IMR-90 (cell line): ENCODE measurements around the gene HLA-DQB1. TPM values are rescaled to one million over a fixed set of nuclear protein-coding genes. Genes with fewer than 3 reads are reported as not detected.

Experiments
- ATAC-seq: fragments of 200-7000 bp; cut with Tn5 transposase; 2 replicates; pipeline ENCODE4 v1.9.1; 2020; ENCODE audit warnings: low read depth, mild to moderate bottlenecking, moderate library complexity
- BruUV-seq: library from RNA; stranded (reverse); fragments of 400-500 nt; replicated peaks from 2 replicates; lab custom pipeline; 2021; lab: Mats Ljungman, UMichigan
- CTCF ChIA-PET: fragments of 300-600 bp; formaldehyde crosslinking; extraction: SDS; loops from one replicate; lab custom pipeline; 2021; ENCODE audit warnings: antibody characterized with exemption; lab: Yijun Ruan, JAX
- POLR2A ChIA-PET: fragments of 300-600 bp; sonication (Branson Sonifier 250); formaldehyde crosslinking; loops from one replicate; lab custom pipeline; 2022; ENCODE audit warnings: antibody characterized with exemption; ENCODE audit not compliant: unreplicated experiment; lab: Charles Lee
- DNase-seq: peaks from one replicate; pipeline ENCODE4 v3.0.0; 2013
- H2AFZ ChIP-seq: replicated peaks from 2 replicates; pipeline ENCODE3; 2013; ENCODE audit warnings: low read length, mild to moderate bottlenecking; ENCODE audit not compliant: poor library complexity
- H2AK5ac ChIP-seq: 2 replicates; pipeline ENCODE4 v1.6.1; 2013; ENCODE audit warnings: low read depth, low read length, inconsistent platforms
- H2AK9ac ChIP-seq: replicated peaks from 2 replicates; pipeline ENCODE3; 2013; ENCODE audit warnings: mild to moderate bottlenecking, low read depth, low read length, moderate library complexity; ENCODE audit not compliant: poor library complexity
- H2BK120ac ChIP-seq: 2 replicates; pipeline ENCODE4 v1.6.1; 2013; ENCODE audit warnings: low read depth, low read length, inconsistent platforms
- H2BK15ac ChIP-seq: 3 replicates; pipeline ENCODE4 v1.6.1; 2013; ENCODE audit warnings: low read depth, low read length, inconsistent platforms
- H2BK20ac ChIP-seq: 2 replicates; pipeline ENCODE4 v1.6.1; 2013; ENCODE audit warnings: low read depth, mild to moderate bottlenecking, inconsistent platforms, low read length, moderate library complexity
- H2BK5ac ChIP-seq: 2 replicates; pipeline ENCODE4 v1.6.1; 2013; ENCODE audit warnings: mild to moderate bottlenecking, low read depth, low read length, inconsistent platforms; ENCODE audit not compliant: poor library complexity, severe bottlenecking
- H3K14ac ChIP-seq: replicated peaks from 2 replicates; pipeline ENCODE4 v1.6.1; 2013; ENCODE audit warnings: low read depth, low read length, inconsistent platforms
- H3K18ac ChIP-seq: 2 replicates; pipeline ENCODE4 v1.6.1; 2013; ENCODE audit warnings: low read depth, low read length, control low read depth
- H3K23ac ChIP-seq: 2 replicates; pipeline ENCODE4 v1.6.1; 2013; ENCODE audit warnings: low read depth, low read length, inconsistent platforms
- H3K27ac ChIP-seq: 2 replicates; pipeline ENCODE4 v1.5.1; 2013; ENCODE audit warnings: mild to moderate bottlenecking, control low read depth, low read length; ENCODE audit not compliant: insufficient read depth
- H3K27me3 ChIP-seq: 2 replicates; pipeline ENCODE4 v1.6.1; 2013; ENCODE audit warnings: low read length; ENCODE audit not compliant: control insufficient read depth, insufficient read depth
- H3K36me3 ChIP-seq: 2 replicates; pipeline ENCODE4 v1.6.1; 2013; ENCODE audit warnings: low read length, mixed read lengths; ENCODE audit not compliant: control insufficient read depth, insufficient read depth
- H3K4ac ChIP-seq: 2 replicates; pipeline ENCODE4 v1.6.1; 2013; ENCODE audit warnings: low read depth, low read length, inconsistent platforms
- H3K4me1 ChIP-seq: 2 replicates; pipeline ENCODE4 v1.6.1; 2013; ENCODE audit warnings: low read length, mixed read lengths; ENCODE audit not compliant: control insufficient read depth, insufficient read depth
- H3K4me2 ChIP-seq: 2 replicates; pipeline ENCODE4 v1.6.1; 2013; ENCODE audit warnings: low read depth, mild to moderate bottlenecking, control low read depth, low read length, moderate library complexity
- H3K4me3 ChIP-seq: 2 replicates; pipeline ENCODE4 v1.5.1; 2013; ENCODE audit warnings: low read depth, mild to moderate bottlenecking, control low read depth, low read length, moderate library complexity; ENCODE audit not compliant: insufficient read depth
- H3K56ac ChIP-seq: 2 replicates; pipeline ENCODE4 v1.6.1; 2013; ENCODE audit warnings: low read length, inconsistent platforms; ENCODE audit not compliant: insufficient read depth; ENCODE audit errors: extremely low read depth
- H3K79me1 ChIP-seq, 2 experiments: 2 replicates each; pipeline ENCODE4 v1.6.1; 2013; ENCODE audit warnings: low read length in 2 of 2, inconsistent platforms in 1 of 2, low read depth in 1 of 2
- H3K9ac ChIP-seq: 2 replicates; pipeline ENCODE4 v1.6.1; 2013; ENCODE audit warnings: low read depth, low read length, control low read depth
- H3K9me1 ChIP-seq: 2 replicates; pipeline ENCODE4 v1.6.1; 2013; ENCODE audit warnings: low read length, inconsistent platforms; ENCODE audit not compliant: insufficient read depth
- H3K9me3 ChIP-seq: 2 replicates; pipeline ENCODE4 v1.6.1; 2013; ENCODE audit warnings: low read length; ENCODE audit not compliant: control insufficient read depth, insufficient read depth
- H4K20me1 ChIP-seq: 2 replicates; pipeline ENCODE4 v1.6.1; 2013; ENCODE audit warnings: low read length, inconsistent platforms; ENCODE audit not compliant: insufficient read depth
- H4K5ac ChIP-seq: 2 replicates; pipeline ENCODE4 v1.6.1; 2013; ENCODE audit warnings: mild to moderate bottlenecking, low read depth, low read length, control low read depth
- H4K8ac ChIP-seq, 2 experiments: 2 replicates each; pipeline ENCODE4 v1.6.1; 2013; ENCODE audit warnings: low read depth in 2 of 2, low read length in 2 of 2, control low read depth in 1 of 2, inconsistent platforms in 1 of 2
- H4K91ac ChIP-seq: 2 replicates; pipeline ENCODE4 v1.6.1; 2013; ENCODE audit warnings: low read depth, low read length, inconsistent platforms; ENCODE audit not compliant: insufficient read depth
- CHD1 ChIP-seq: IDR thresholded peaks from 2 replicates; pipeline ENCODE4 v1.6.1; 2012; ENCODE audit warnings: low read depth, low read length, improper control_type of control experiment
- MAZ ChIP-seq: IDR thresholded peaks from 2 replicates; pipeline ENCODE4 v1.6.1; 2012; ENCODE audit warnings: low read depth, mild to moderate bottlenecking, low read length, improper control_type of control experiment, moderate library complexity, borderline replicate concordance
- RAD21 ChIP-seq: IDR thresholded peaks from 2 replicates; pipeline ENCODE4 v1.6.1; 2012; ENCODE audit warnings: low read length, improper control_type of control experiment
- RFX5 ChIP-seq: IDR thresholded peaks from 2 replicates; pipeline ENCODE4 v1.8.0; 2012; ENCODE audit warnings: low read depth, mild to moderate bottlenecking, low read length, moderate library complexity
- dilution Hi-C: fragments of 300-500 bp; cut with HindIII; formaldehyde crosslinking; loops from one replicate; pipeline ENCODE4 v1.14.3; 2018; ENCODE audit warnings: low sequenced_read_pairs; ENCODE audit not compliant: unreplicated experiment
- in situ Hi-C: fragments of 300-500 bp; cut with MboI; formaldehyde crosslinking; loops from 3 replicates; pipeline ENCODE4 v1.14.3; 2019; ENCODE audit warnings: low sequenced_read_pairs, inconsistent platforms, mixed read lengths
- intact Hi-C: fragments of 100-400 bp; cut with micrococcal nuclease; formaldehyde crosslinking; loops from 2 replicates; pipeline ENCODE4 v1.10.0; 2022
- polyA plus RNA-seq, 3 experiments: library from polyadenylated mRNA; depleted of rRNA; stranded (reverse); fragments of >200 nt; gene quantifications; 2 replicates each; pipeline ENCODE4 v1.2.3, GENCODE V29; 2012; ENCODE audit warnings: low replicate concordance in 1 of 3
- total RNA-seq: library from RNA; depleted of rRNA; stranded (reverse); fragments of >200 nt; gene quantifications from 2 replicates; pipeline ENCODE4 v1.2.3, GENCODE V29; 2012
- TF ChIP-seq, protein P1 (sequence below): fragments of 150-350 bp; IDR thresholded peaks from 2 replicates; pipeline ENCODE4 v1.6.1; 2017; ENCODE audit warnings: mild to moderate bottlenecking, antibody characterized with exemption, low read length, low read depth

The HLA-DQB1 gene
- total and polyA plus RNA-seq, 2 of the 4 experiments (the other 2 are of a cell fraction) = not detected

DNA sequence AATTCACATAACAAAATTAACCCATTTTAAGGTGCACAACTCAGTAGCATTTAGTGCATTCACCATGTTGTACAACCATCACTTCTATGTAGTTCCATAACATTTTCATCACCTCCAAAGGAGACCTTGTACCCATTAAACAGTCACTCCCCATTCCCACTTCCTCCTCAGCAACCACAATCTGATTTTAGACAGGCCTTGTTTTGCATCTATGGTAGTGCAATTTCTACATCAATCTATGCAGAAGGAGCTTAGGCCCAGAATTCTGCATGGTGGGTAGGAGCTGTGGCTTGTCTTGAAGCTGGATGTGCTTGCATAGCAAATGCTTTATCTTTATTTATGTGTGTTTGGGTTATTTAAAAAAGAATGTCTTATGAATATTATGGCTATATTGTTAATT lies 42.8 kb downstream of the HLA-DQB1 start:
- H3K4me3 ChIP-seq = no peak overlapping the region
- no peak overlapping the region for H3K23ac ChIP-seq
- dilution Hi-C loops (no loop called here), in situ Hi-C loops (no loop called here), intact Hi-C loops (no loop called here)
- H2AK9ac ChIP-seq = no peak overlapping the region
- H3K4me2 ChIP-seq = no peak overlapping the region
- H3K9ac ChIP-seq = no peak overlapping the region
- no peaks in the 10 kb centered on the region for H3K36me3 ChIP-seq
- H3K4ac ChIP-seq = no peak overlapping the region
- no peak overlapping the region for H3K18ac ChIP-seq
- no peaks in the 10 kb centered on the region for H3K27me3 ChIP-seq
- no peaks in the 10 kb centered on the region for H3K9me1 ChIP-seq
- no peaks in the 10 kb centered on the region for H4K20me1 ChIP-seq
- no peak overlapping the region for H3K27ac ChIP-seq
- ChIA-PET CTCF (no interaction called here), POLR2A (no interaction called here)
- no peak overlapping the region for H2BK5ac ChIP-seq
- no peaks in the 10 kb centered on the region for H3K9me3 ChIP-seq
- no peak overlapping the region for H2AK5ac ChIP-seq
- no peak overlapping the region for H4K5ac ChIP-seq
- no peak overlapping the region for H3K14ac ChIP-seq
- H4K91ac ChIP-seq = no peak overlapping the region
- no peak overlapping the region for H2AFZ ChIP-seq
- DNase-seq (no peak), ATAC-seq (no peak)
- no peak overlapping the region for H2BK15ac ChIP-seq
- H3K79me1 ChIP-seq = no peaks in the 10 kb centered on the region
- TF ChIP-seq, protein P1, sequence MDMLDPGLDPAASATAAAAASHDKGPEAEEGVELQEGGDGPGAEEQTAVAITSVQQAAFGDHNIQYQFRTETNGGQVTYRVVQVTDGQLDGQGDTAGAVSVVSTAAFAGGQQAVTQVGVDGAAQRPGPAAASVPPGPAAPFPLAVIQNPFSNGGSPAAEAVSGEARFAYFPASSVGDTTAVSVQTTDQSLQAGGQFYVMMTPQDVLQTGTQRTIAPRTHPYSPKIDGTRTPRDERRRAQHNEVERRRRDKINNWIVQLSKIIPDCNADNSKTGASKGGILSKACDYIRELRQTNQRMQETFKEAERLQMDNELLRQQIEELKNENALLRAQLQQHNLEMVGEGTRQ = no peak
- TF ChIP-seq RAD21 (no peak), CHD1 (no peak), RFX5 (no peak), MAZ (no peak)
- H3K56ac ChIP-seq = no peak overlapping the region
- BruUV-seq = no TSS peak
- no peak overlapping the region for H2BK120ac ChIP-seq
- H2BK20ac ChIP-seq = no peak overlapping the region
- no peaks in the 10 kb centered on the region for H3K4me1 ChIP-seq
- H4K8ac ChIP-seq = no peak overlapping the region
